Osteocyte (in vitro differentiated cells): Measurements from ENCODE around the gene GALNT2. TPM values are rescaled to one million over a fixed set of nuclear protein-coding genes. Genes with fewer than 3 reads are reported as not detected.
A peak's percentile ranks its signal among the peaks of the same experiment; 100 is the strongest.

Experiments
- DNase-seq: peaks from one replicate; pipeline ENCODE4 v3.0.0; 2021; ENCODE audit warnings: mixed read lengths; ENCODE audit not compliant: unreplicated experiment; ENCODE audit errors: extremely low spot score
- H3K27ac Mint-ChIP-seq: one replicate; pipeline ENCODE4 v1.8.0; 2021; ENCODE audit warnings: mild to moderate bottlenecking, mixed read lengths; ENCODE audit not compliant: unreplicated experiment
- H3K27me3 Mint-ChIP-seq: one replicate; pipeline ENCODE4 v1.8.0; 2021; ENCODE audit warnings: mixed read lengths; ENCODE audit not compliant: unreplicated experiment
- H3K36me3 Mint-ChIP-seq: one replicate; pipeline ENCODE4 v1.8.0; 2021; ENCODE audit warnings: mixed read lengths; ENCODE audit not compliant: unreplicated experiment
- H3K4me1 Mint-ChIP-seq: one replicate; pipeline ENCODE4 v1.8.0; 2021; ENCODE audit warnings: mixed read lengths; ENCODE audit not compliant: unreplicated experiment
- H3K4me3 Mint-ChIP-seq: one replicate; pipeline ENCODE4 v1.8.0; 2021; ENCODE audit warnings: mild to moderate bottlenecking, moderate library complexity, mixed read lengths; ENCODE audit not compliant: unreplicated experiment
- H3K9me3 Mint-ChIP-seq: one replicate; pipeline ENCODE4 v1.8.0; 2021; ENCODE audit warnings: mixed read lengths; ENCODE audit not compliant: unreplicated experiment
- CTCF ChIP-seq: fragments of 200-600 bp; sonication (generic); IDR thresholded peaks from 2 replicates; pipeline ENCODE4 v1.5.0; 2021; ENCODE audit warnings: antibody characterized with exemption, mild to moderate bottlenecking, moderate library complexity
- total RNA-seq: library from RNA; stranded (reverse); gene quantifications from 2 replicates; pipeline ENCODE4 v1.2.1, GENCODE V29; 2021

The GALNT2 gene
- total RNA-seq, 1 donor from 2014 or later, result 149 TPM

GRCh38 chr1:230068621-230068873 is 1.5 kb downstream of the GALNT2 start:
- Mint-ChIP-seq H3K27me3 (no peaks in the 10 kb centered on the region), H3K9me3 (peaks cover 4% of the 10 kb centered on the region), H3K4me1 (peaks cover 51% of the 10 kb centered on the region), H3K27ac (peak overlapping the region; percentile 79), H3K36me3 (no peaks in the 10 kb centered on the region), H3K4me3 (peak overlapping the region; percentile 93)
- no peak for DNase-seq
- TF ChIP-seq CTCF, result no peak

- H3K27me3 Mint-ChIP-seq, result no peaks in the 10 kb centered on the region
- H3K36me3 Mint-ChIP-seq, result no peaks in the 10 kb centered on the region
- peak; percentile 64 for DNase-seq
- H3K4me1 Mint-ChIP-seq, result peaks cover 57% of the 10 kb centered on the region
- peak overlapping the region; percentile 93 for H3K4me3 Mint-ChIP-seq
- TF ChIP-seq CTCF, result peak; percentile 27
- H3K27ac Mint-ChIP-seq, result peak overlapping the region; percentile 79
- H3K9me3 Mint-ChIP-seq, result peaks cover 1% of the 10 kb centered on the region
These were observed 2.1 kb downstream of the GALNT2 start for GRCh38 chr1:230068952-230069684.

- Mint-ChIP-seq H3K27me3 (no peaks in the 10 kb centered on the region), H3K36me3 (no peaks in the 10 kb centered on the region), H3K9me3 (no peaks in the 10 kb centered on the region), H3K4me3 (peak overlapping the region; percentile 93), H3K27ac (peak overlapping the region; percentile 79), H3K4me1 (peaks cover 61% of the 10 kb centered on the region)
- TF ChIP-seq CTCF, result no peak
- DNase-seq, result peak; percentile 46
These were observed 2.8 kb downstream of the GALNT2 start for GRCh38 chr1:230069796-230070195.

- no peak for TF ChIP-seq CTCF
- DNase-seq, result peak; percentile 38
- peak overlapping the region; percentile 79 for H3K27ac Mint-ChIP-seq
- peaks cover 66% of the 10 kb centered on the region for H3K4me1 Mint-ChIP-seq
- no peaks in the 10 kb centered on the region for H3K36me3 Mint-ChIP-seq
- H3K4me3 Mint-ChIP-seq, result no peak overlapping the region
- no peaks in the 10 kb centered on the region for H3K9me3 Mint-ChIP-seq
- no peaks in the 10 kb centered on the region for H3K27me3 Mint-ChIP-seq
These were observed 3.5 kb downstream of the GALNT2 start for GRCh38 chr1:230070321-230071208.

- Mint-ChIP-seq H3K9me3 (no peaks in the 10 kb centered on the region), H3K4me1 (peaks cover 69% of the 10 kb centered on the region), H3K4me3 (no peak overlapping the region), H3K36me3 (no peaks in the 10 kb centered on the region), H3K27me3 (no peaks in the 10 kb centered on the region), H3K27ac (peak overlapping the region; percentile 78)
- no peak for TF ChIP-seq CTCF
- DNase-seq, result peak; percentile 59
These were observed 4.3 kb downstream of the GALNT2 start for GRCh38 chr1:230071316-230071715.
